ELR (cell line): ENCODE results near the gene RAD23A.

Experiments
- DNase-seq: peaks from one replicate; pipeline ENCODE4 v3.0.0-alpha.2; 2015; ENCODE audit warnings: low read depth

Gene RAD23A

GRCh38 chr19:12984683-12985048, 39.0 kb downstream of the RAD23A start:
- no peak for DNase-seq

- peak; percentile 47 for DNase-seq
Measured at GRCh38 chr19:12985049-12985776, 39.6 kb downstream of the RAD23A start.

- DNase-seq, result no peak
Measured at GRCh38 chr19:12986726-12987125, 41.1 kb downstream of the RAD23A start.

GRCh38 chr19:12987190-12987589, 41.5 kb downstream of the RAD23A start:
- no peak for DNase-seq

GRCh38 chr19:12987781-12988180, 42.1 kb downstream of the RAD23A start:
- DNase-seq, result no peak

- DNase-seq, result no peak
Measured at GRCh38 chr19:12990431-12990830, 44.8 kb downstream of the RAD23A start.

GRCh38 chr19:12990853-12991252, 45.2 kb downstream of the RAD23A start:
- DNase-seq, result no peak

- DNase-seq, result no peak
Measured at GRCh38 chr19:12991296-12991695, 45.6 kb downstream of the RAD23A start.

- no peak for DNase-seq
Measured at GRCh38 chr19:12992729-12993128, 47.1 kb downstream of the RAD23A start.

- no peak for DNase-seq
Measured at GRCh38 chr19:12993562-12993961, 47.9 kb downstream of the RAD23A start.

- DNase-seq, result peak; percentile 74
Measured at GRCh38 chr19:12994701-12995595, 49.3 kb downstream of the RAD23A start, which contains the start of gene NFIX. Gene NFIX, plus strand, starts transcription at chr19:12995475. Its CDS starts 363 bp downstream, at chr19:12995838.

- DNase-seq, result peak; percentile 45
Measured at GRCh38 chr19:12995596-12996405, 50.1 kb downstream of the RAD23A start.

GRCh38 chr19:12996406-12997094, 50.9 kb downstream of the RAD23A start:
- DNase-seq, result peak; percentile 58

GRCh38 chr19:12997179-12997966, 51.7 kb downstream of the RAD23A start:
- no peak for DNase-seq

- DNase-seq, result no peak
Measured at GRCh38 chr19:12997967-12998940, 52.6 kb downstream of the RAD23A start.

GRCh38 chr19:13001166-13001501, 55.5 kb downstream of the RAD23A start:
- no peak for DNase-seq

GRCh38 chr19:13001502-13002165, 56.0 kb downstream of the RAD23A start:
- no peak for DNase-seq

- DNase-seq, result no peak
Measured at GRCh38 chr19:13002166-13002898, 56.7 kb downstream of the RAD23A start.

- DNase-seq, result no peak
Measured at GRCh38 chr19:13003081-13003480, 57.4 kb downstream of the RAD23A start.
